HG02884 (cell line): ENCODE data around the gene HDLBP.
"Not testable (repeated sequence)": the region's sequence is repeated elsewhere in the genome, so short reads cannot be mapped to it uniquely, and the experiment has no call there.

Source experiments
- ATAC-seq: cut with Tn5 transposase; IDR thresholded peaks from one replicate; pipeline ENCODE4 v1.9.1; 2021; ENCODE audit warnings: mild to moderate bottlenecking, moderate library complexity; ENCODE audit not compliant: unreplicated experiment

Gene HDLBP

GRCh38 chr2:241330616-241330981 is 15.1 kb upstream of the HDLBP start:
- no peak for ATAC-seq

DNA sequence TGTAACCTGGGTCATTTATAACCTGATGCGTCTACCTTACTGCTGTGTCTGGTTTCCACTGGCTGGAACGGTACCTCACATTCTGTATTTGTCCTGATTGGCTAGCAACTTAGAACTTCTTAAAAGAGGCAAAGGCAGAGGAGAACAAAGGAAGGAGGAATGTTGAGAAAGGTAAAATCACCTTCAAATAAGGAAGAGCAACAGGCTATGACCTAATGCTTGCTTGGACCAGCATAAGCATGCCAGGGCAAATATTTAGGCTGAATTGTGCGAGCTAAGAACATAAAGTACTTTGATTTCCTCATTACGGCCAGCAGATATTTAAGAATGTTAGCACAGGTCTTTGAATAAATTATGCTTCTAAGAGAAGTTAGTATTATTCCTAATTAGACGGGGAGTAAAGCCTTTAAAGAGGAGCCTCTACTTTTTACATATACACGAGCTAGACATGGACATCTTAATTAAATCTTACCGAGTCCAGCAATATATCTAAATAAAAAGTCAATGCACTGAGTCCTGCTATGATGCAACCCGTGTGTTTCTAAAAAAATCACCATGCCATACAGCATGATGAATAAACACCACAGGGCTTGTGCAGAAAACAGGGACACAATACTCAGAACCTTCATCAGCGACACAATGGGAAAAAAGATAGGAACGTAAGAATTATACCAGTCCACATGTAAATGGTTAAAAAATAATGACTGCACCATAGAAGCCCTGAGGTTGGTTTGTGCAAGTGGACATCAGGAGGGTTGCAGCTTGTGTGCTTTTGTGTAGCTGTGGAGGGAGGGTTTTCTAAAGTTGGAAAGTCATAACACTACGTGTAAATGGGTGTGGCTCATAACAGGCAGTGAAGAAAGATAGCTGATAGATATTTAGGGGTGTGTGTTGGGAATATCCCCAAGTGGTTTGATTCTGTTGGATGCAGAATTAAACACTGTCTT is 14.5 kb upstream of the HDLBP start:
- ATAC-seq: no peak

DNA sequence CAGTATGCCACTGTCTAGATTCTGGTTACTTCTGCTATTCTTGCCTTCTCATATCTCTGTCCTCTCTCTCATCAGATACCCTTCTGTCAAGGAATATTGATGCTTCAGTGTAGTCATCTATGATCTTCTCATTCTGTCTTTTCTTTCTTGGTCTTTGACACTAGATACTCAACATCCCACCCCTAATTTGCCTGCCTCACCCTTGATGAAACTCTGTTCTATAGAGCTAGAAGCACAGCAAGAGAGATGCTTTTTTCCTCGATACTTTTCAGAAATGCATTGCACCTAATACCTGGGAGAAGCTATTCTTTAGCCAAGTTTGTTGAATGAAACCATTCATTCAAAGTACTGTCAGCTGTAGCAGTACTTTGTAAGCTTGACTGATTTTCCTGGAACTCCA is 9.8 kb upstream of the HDLBP start:
- ATAC-seq: no peak

GRCh38 chr2:241324775-241325174 is 9.3 kb upstream of the HDLBP start:
- no peak for ATAC-seq

- ATAC-seq: no peak
Observed at GRCh38 chr2:241323778-241324177, 8.3 kb upstream of the HDLBP start.

- ATAC-seq: no peak
Observed at GRCh38 chr2:241321886-241322285, 6.4 kb upstream of the HDLBP start.

DNA sequence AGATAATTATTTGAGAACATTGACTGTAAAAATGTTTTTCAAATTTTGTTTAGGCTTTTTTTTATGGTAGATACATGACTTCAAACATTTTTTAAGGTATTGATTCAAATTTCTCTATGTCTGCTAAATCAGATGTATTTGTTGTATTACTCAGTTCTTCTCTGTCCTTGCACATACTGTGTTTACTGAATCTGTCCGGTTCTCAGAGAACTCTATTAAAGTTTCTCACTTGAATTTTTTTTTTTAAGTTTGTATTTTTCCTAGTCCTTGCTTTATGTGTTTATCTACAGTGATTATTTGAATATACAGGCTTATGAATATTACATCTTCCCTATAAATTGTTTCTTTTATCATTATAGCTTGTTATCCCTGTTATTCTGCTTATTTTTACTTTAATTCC is 5.6 kb upstream of the HDLBP start:
- ATAC-seq: no peak

GRCh38 chr2:241320394-241320793 is 4.9 kb upstream of the HDLBP start:
- no peak for ATAC-seq

DNA sequence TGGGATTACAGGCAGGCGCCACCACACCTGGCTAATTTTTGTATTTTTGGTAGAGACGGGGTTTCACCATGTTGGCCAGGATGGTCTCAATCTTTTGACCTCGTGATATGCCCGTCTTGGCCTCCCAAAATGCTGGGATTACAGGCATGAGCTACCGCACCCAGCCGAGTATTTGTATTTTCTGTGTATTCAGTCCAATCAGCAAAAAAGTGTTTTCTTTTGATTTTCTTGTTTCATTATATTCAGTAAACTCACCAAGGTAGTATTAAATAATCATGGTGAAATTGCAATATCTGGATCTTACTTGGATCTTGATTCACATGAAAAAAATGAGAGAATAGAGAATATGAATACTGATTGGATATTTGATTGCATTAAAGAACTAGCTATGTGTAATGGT is 3.4 kb upstream of the HDLBP start:
- ATAC-seq: not testable (repeated sequence)

- ATAC-seq: no peak
Observed at GRCh38 chr2:241317391-241317790, 1.9 kb upstream of the HDLBP start.

DNA sequence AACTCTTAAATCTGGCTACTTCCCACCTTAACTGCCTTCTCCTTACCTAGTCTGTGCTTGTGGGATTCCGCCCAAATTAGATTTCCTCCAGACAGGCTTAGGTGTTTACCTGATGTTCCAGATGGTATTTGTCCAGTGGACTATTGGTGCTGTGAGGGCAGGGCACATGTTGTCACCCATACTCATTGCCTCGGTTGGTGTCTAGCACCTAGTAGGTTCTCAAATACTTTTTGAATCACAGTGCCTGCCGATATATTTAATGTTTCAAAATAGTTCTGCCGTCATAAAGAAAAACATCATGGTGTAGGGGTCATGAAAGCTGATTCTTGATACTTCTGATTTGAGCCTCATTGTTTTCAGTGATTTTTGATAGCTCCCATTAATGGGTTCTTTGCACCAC is 1.4 kb upstream of the HDLBP start:
- ATAC-seq: no peak

DNA sequence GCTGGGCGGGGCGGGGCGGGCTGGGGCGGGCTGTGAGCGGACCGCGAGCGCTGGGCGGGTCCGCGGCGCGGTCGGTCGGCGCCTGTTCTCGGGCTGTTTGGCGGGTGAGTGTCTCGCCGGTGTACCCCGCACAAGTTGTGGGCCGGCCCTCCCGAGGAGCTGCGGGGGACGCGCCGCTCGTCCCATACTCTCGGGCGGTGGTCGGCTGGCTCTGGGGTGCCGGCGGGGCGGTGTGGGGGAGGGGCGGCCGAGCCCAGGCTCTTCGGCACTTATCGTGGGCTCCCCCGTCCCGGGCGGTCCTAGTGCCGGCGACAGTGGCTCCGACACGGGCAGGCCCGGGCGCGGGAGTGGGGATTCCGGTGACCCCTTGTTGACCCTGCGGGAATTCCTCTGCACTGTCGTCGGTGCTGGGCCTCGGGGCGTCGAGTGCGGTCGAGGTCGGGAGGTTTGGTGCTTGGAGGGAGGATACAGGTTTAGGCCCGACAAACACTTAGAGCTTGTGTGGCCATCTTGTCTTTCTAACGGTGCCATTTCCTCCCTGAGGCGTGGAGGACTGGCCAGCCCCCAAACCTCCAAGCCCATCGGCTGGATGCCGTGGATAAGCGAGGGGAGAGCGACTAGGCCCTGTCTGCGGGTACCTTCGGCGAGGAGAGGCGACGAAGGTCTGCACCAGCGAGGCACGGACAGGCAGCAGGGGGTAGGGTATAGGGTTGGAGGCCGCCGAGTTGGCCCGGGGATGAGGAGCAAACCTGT is 583 bp upstream of the HDLBP start, which contains the start of gene SEPTIN2:
SEPTIN2 (plus strand) TSS at position 47 of the 753 bp plus-strand sequence. CDS start 8,308 bp downstream, outside the sequence.
- ATAC-seq: peak; percentile 21

DNA sequence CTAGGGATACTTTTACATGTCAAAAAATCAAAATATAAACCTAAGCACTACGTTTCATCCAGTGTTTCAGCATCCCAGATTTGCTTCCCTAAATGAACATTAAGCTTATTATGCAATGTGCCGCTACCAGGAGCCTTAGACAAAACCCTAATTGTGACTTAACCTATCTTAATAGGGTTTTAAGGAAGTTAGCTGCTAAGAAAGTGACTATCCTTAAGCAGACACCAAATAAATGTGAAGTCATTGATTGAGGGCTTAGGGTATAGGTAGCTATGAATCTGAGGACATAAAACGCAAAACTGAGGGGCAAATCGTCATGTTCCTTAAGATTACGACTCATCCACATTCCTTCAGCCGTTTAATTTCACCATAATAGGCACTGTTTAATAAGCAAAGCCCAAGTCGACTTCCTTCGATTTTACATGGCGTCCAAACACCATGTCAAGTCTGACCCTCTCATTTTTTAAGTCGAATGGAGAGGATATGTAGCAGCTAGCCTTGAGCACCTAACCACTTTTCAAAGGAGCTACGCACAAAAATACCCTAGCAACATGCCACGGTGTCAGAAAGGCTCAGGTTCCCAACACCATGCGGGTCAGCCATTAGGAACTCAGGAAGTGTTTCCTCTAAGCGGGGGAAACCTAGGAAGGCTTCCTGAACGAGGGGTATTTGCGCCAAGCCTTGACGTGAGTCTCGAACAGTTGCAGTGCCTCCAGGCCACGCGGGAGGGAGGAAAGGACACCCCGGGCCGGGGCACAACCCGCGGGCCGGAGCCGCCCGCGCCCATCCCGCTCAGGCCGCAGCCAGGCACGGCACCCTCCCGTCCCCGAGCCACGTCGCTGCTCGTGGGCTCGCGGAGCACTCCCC is 1.0 kb downstream of the HDLBP start:
- no peak for ATAC-seq

DNA sequence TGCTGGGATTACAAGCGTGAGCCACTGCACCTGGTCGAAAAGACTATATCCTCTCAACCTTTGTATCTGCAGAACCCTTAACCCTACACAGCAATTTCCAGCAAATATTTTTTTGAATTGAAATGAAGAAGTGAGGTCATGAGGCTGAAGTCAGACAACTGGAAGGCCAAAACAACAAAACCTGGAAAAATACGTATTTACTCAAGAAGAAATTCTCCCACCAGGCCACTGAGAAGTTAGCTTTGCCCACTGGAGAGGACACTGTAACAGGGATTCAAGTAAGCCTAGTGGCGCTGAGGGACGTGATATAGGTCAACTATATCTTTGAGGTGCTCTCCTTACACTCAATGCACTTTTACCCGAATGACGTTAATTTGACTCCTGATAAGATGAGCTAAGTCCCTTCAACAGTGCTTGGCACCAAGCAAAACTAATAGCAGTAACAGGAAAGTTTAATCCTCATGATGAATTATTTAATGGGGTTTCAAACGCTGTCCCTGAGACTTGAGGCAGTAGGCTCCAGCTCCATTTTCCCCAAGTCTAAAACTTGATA is 1.9 kb downstream of the HDLBP start:
- ATAC-seq: no peak

GRCh38 chr2:241312082-241312481 is 3.4 kb downstream of the HDLBP start:
- ATAC-seq: no peak

GRCh38 chr2:241310917-241311566 is 4.4 kb downstream of the HDLBP start:
- no peak for ATAC-seq

DNA sequence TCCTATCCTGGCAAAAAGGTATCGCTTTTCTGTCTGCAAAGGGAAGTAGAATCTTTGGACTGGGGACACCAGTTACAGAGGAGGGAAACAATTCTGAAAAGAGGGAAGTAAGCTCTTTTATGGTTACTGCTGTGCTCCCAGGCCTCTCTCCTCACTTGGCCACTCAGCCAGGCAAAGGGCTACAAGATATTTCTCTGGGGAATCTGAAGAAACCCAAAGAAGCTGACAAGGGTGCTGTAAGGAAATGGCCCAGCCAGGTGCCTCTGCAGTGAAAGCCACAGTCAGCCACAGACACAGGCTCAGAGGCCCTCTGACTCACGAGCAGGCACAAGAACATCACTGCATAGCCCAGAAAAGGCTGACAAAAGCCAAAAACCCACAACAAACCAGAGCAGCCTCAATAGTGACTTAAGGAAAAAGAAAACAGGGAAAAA is 5.8 kb downstream of the HDLBP start:
- ATAC-seq: peak; percentile 34

DNA sequence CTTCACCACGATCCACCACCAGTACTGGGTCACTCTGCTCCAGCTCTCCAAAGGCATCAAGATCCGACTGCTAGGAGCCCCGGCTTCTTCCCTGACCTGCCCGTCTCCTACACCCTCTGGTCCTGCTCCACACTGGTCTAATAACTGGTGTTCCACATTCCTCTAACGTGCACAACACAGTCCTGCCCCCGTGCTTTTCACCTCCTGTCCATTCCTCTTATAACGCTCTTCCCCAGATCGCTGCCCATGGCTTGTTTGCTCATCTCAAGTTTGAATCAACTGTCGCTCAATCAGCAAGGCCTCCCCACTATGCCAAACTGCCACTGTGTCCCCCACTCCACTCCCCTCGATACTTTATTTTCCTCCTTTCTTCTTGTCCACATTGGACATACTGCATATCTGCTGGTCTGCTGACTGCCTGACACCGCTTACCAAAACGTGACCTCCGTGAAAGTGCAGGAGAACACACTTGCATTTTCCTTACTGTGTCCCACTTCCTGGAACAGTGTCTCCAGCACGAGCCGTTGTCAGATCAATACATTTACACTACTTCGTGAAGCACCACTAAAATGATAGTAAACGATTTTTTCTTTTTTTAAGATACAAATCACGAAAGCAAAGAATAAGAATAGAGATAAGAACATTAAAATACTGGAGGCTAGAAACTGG is 6.5 kb downstream of the HDLBP start:
- no peak for ATAC-seq

DNA sequence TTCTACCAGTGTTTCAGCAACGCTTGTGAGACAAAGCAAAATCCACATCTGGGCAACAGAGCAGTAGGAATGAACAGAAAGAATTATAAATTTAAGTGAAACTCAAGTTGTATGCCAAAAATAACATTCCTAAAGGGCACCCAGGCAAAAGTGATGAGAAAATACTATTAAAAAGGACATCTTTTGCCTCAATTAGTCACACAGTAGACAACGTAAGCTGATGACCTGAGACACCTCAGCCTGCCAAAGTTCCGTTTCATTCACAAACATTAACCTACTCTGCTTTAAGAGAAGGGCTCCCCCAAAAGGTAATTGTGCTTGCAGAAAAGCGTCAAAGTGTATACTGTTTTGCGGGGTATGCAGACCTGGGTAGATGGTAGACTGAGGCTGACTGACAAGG is 7.2 kb downstream of the HDLBP start:
- ATAC-seq: no peak

DNA sequence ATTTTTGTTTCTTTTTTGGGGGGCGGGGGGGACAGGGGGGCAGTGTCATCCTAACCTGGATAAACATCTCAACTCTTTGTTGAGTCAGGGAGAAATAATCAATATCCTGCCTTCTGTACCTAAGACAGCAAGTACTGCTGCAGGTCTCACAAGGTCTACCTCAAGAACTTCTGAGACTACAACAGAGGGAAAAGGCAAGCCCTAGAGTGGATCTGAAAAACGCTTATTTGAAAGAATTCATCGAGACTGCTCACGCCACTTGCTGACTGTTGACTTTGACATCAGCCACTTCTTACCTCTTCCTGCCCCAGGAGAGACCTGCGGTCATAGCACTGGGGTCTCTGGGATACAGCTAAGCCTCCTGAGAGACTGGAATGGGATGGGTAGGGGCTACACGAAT is 8.4 kb downstream of the HDLBP start:
- no peak for ATAC-seq
